Inflammatory macrophage treated with lipopolysaccharide for 4 hours (primary cell): ENCODE data around the gene BCAN.
A peak's percentile ranks its signal among the peaks of the same experiment; 100 is the strongest.

Experiments used
- DNase-seq: peaks from one replicate; pipeline ENCODE4 v3.0.0-alpha.2; 2020

BCAN gene

GRCh38 chr1:156645666-156646065, 3.7 kb downstream of the BCAN start:
- no peak for DNase-seq

DNA sequence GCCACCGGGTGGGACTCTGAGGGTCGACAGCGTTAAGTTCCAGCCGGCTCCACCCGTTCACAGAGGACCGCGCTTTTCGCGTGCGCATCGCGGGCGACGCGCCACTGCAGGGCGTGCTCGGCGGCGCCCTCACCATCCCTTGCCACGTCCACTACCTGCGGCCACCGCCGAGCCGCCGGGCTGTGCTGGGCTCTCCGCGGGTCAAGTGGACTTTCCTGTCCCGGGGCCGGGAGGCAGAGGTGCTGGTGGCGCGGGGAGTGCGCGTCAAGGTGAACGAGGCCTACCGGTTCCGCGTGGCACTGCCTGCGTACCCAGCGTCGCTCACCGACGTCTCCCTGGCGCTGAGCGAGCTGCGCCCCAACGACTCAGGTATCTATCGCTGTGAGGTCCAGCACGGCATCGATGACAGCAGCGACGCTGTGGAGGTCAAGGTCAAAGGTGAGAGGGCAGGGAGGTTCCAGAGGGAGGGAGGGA, 4.9 kb downstream of the BCAN start:
- no peak for DNase-seq

GRCh38 chr1:156647351-156647750, 5.4 kb downstream of the BCAN start:
- no peak for DNase-seq

- no peak for DNase-seq
Measured at GRCh38 chr1:156648496-156648895, 6.6 kb downstream of the BCAN start.

- DNase-seq, result no peak
Measured at GRCh38 chr1:156648951-156649350, 7.0 kb downstream of the BCAN start.

GRCh38 chr1:156652131-156652991, 10.4 kb downstream of the BCAN start:
- peak; percentile 58 for DNase-seq

- no peak for DNase-seq
Measured at GRCh38 chr1:156652992-156653355, 11.1 kb downstream of the BCAN start.

DNA sequence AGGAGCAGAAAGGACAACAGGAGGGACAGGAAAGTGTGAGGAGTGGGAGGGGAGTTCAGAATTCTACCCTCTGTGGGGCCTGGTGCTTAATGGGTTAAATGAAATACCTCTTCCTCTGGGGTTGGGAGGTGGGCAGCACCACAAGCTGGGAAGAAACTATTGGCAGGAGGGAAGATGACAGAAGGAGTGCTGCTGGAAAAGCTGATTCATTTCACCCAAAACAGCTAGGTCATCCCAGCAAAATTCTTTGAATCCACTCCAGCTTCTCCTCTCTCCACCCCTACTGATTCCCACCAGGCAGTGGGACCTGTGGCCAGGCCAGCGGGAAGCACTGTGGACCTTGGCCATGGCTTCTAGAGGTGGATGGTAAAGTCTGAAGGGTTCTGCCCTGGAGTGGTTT, 12.8 kb downstream of the BCAN start:
- no peak for DNase-seq

- DNase-seq, result no peak
Measured at GRCh38 chr1:156655151-156655903, 13.4 kb downstream of the BCAN start.

- no peak for DNase-seq
Measured at GRCh38 chr1:156655904-156656516, 14.1 kb downstream of the BCAN start.

- DNase-seq, result peak; percentile 56
Measured at GRCh38 chr1:156656806-156657740, 15.2 kb downstream of the BCAN start.

DNA sequence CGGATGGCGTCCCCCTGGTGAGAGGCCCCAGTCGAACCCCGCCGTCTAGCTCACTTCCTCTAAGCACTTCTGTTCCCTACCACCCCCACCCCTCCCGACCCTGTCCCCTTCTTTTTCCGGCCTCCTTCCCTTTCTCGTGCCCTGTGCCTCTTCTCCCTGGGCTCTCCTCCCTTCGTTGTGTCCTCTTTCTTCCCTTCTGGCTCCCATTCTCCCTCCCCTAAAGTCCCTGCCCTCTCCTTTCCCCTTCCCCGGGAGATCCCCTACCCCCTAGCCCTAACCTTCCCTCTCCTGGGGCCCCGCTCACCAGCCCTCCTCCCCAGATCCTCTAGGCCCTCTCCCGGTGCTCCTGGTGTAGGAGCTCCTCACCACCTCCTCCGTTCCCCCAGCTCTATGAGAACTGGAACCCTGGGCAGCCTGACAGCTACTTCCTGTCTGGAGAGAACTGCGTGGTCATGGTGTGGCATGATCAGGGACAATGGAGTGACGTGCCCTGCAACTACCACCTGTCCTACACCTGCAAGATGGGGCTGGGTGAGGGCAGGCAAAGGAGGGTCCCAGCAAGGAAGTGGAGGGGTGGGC, 15.9 kb downstream of the BCAN start:
- peak; percentile 29 for DNase-seq

- no peak for DNase-seq
Measured at GRCh38 chr1:156658496-156658895, 16.6 kb downstream of the BCAN start.

- DNase-seq, result no peak
Measured at GRCh38 chr1:156658945-156659574, 17.1 kb downstream of the BCAN start.

GRCh38 chr1:156659661-156659987, 17.7 kb downstream of the BCAN start:
- DNase-seq, result no peak

DNA sequence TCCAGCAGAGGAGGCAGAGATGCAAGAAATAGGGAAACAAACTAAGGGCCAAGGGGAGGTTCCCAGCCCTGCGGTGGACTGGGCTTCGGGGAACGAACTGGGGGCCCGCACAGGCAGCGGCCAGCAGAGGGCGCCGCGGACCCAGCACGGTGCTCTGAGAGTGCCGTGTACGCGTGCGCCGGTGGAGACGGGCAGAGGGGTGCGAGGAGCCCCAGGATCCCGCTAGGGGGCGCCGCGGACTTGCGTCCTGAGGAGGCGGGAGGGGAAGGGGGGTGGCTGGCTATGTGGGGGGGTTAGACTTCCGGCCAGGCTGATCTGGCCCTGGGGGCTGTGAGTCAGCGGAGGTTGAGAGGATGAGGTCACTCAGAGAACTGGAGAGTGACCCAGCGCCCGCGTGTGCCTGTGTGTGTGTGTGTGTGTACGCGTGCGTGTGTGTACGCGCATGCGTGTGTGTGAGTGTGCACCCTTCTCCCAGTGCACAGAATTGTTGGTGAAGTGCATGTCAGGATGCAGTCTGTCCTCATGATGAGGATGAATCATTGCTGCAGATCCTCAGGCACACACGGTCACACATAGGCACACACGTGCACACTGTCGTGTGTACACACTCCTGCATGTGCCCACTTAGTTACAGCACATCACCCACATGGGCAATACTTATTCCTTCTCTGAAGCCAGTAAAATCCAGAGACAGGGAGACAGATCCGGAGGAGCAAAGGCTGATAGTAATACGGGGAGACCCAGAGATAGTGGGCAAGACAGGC, 18.3 kb downstream of the BCAN start:
- peak; percentile 95 for DNase-seq

GRCh38 chr1:156660752-156661112, 18.8 kb downstream of the BCAN start:
- DNase-seq, result no peak

- DNase-seq, result peak; percentile 73
Measured at GRCh38 chr1:156662005-156662799, 20.3 kb downstream of the BCAN start.

DNA sequence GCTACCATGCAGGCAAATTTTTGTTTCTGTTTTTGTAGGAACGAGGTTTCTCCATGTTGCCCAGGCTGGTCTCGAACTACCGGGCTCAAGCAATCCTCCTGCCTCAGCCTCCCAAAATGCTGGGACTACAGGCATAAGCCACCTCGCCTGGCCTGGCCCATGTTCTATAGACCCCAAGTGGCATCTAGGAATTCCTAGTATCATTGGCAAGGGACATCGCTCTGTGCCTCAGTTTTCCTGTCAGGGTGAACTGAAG, 20.8 kb downstream of the BCAN start:
- DNase-seq, result no peak

DNA sequence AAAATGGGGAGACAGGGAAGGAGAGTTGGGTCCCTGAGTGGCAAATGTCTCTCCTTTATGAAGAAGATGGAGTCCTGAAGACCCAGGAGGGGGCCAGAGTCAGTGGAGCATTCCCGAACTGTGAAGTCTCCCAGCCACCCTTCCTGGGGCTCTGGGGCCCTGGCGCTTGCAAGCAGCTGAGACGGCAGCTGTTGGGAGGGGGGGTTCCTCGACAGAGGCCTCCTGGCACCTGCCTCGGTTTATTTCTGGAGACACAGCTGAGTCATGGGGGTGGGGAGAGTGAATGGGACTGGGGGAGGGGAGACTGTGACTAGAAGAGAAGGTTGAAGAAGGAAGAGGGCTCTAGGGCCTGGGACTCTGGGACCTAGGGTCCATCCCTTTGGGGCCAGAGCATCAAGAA, 21.3 kb downstream of the BCAN start:
- no peak for DNase-seq
